GM19452 (cell line): Measurements from ENCODE around the gene STAG1.
"Not testable (repeated sequence)": the region's sequence is repeated elsewhere in the genome, so short reads cannot be mapped to it uniquely, and the experiment has no call there.

Experiments used
- ATAC-seq: cut with Tn5 transposase; IDR thresholded peaks from one replicate; pipeline ENCODE4 v1.9.1; 2021; ENCODE audit not compliant: unreplicated experiment

The STAG1 gene

GRCh38 chr3:136336329-136337100 is 415.7 kb downstream of the STAG1 start:
- ATAC-seq = no peak

DNA sequence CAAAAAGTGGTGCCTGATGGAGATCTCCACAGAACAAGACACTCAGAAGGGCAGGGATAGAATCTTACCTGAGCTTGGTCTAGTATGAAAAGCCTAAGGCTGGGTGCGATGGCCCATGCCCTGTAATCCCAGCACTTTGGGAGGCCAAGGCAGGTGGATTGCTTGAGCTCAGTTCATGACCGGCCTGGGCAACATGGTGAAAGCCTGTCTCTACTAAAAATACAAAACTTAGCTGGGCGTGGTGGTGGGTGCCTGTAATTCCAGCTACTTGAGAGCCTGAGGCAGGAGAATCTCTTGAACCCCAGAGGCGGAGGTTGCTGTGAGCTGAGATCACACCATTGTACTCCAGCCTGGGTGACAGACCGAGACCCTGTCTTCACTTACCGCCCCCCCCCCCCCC is 417.5 kb downstream of the STAG1 start:
- ATAC-seq = not testable (repeated sequence)

GRCh38 chr3:136334209-136334608 is 418.0 kb downstream of the STAG1 start:
- no peak for ATAC-seq

DNA sequence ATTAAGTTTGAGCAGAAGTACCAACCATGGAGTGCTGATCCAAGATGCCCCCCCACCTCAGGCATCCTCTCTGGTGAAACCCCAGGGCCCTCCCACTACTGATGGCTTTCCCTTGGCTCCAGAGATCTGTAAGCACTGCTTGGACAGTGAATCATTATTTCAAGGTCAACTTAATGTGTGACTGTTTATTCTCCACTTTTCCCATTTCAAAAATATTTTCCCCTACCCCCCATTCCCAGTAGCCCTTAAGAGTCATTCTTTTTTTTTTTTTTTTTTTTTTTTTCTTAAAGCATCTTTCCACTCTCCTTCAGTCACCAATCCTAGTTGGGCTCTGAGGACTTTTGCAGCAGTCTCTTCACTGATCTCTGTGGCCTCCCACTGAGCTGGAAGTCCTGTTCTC is 419.4 kb downstream of the STAG1 start:
- no peak for ATAC-seq

DNA sequence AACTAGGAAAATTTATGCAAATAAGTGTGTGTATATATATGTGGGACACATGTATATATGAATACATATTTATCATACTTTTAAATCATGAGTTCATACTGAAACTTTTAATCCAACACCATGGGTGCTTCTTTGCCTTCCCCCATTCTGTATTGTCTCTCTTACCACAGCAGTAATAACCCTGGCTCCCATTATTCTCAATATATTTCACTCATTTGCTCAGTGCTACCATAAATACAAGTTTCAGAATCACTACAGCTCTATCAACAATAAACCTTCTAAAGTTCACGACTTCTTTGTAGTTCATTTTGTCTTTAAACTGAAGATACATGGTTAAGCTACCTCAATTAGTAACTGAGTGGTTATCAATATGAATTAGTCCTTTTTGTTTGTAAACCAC is 419.9 kb downstream of the STAG1 start:
- no peak for ATAC-seq

DNA sequence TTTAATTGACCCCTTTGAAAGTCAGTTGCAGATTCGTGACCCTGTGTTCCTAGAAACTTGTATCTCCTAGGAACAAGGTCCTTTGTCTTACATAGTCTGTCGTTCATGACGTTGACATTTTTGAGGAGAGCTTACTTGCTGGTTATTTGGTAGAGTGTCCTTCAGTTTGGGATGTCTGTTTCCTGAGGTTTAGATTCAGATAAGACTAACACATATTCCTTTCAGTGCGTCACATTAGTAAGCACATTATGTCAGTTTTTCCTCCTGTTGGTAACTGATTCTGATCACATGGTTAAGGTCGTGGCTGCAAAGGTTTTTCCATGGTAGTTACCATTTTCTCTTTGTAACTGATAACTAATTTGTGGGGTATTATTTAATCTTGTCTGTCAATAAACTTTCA is 421.3 kb downstream of the STAG1 start:
- no peak for ATAC-seq

- ATAC-seq = no peak
Observed at GRCh38 chr3:136329593-136329992, 422.6 kb downstream of the STAG1 start.

DNA sequence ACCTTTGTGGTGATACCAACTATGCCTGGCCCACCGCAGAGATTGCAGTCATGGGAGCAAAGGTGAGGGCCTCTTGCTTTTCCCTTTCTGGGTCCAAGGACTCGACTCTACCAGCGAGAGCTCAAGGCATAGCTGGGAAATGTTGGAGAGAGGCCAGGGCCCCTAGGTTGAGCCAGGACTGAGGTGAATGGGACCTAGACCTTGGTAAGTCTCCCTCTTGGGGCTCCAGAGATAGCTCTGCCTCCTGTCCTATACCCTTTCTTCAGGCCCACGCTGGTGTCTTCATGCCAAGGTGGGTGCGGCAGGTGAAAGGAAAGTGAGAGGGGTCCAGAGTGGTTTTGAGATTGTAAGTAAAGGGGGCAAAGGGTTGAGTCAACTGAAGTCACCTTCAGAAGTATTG is 424.5 kb downstream of the STAG1 start:
- no peak for ATAC-seq

DNA sequence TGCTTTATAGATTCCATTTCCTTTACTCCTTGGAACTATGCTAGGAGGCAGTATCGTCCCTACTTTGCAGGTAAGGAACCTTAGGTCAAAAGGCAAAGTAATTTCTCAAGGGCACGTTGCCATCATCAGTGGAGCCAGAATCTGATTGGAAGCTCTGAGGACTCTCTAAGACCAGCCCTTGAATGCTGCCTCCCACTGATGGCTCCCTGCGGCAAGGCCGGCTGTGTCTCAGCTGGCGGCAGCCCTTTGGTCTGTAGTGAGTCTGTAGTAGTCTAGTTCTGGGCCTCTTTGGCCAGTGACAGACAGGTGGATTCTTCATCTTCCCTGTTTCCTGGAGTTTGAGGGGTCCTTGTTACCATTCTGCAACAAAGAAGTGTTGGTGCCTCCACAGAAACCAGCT is 425.9 kb downstream of the STAG1 start:
- no peak for ATAC-seq

DNA sequence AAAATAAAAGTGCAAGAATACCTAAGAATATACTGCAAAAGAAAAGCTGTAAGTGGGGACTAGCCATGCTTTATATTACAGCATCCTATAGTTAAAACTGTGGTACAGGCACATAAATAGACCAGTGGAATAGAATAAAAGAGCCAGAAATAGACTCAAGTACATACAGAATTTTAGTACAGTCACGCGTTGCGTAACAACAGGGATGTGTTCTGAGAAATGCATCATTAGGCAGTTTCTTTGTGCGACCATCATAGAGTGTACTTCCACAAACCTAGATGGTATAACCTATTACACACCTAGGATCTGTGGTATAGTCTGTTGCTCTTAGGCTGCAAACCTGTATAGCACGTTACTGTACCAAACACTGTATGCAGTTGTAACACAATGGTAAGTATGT is 440.2 kb downstream of the STAG1 start:
- ATAC-seq = no peak

DNA sequence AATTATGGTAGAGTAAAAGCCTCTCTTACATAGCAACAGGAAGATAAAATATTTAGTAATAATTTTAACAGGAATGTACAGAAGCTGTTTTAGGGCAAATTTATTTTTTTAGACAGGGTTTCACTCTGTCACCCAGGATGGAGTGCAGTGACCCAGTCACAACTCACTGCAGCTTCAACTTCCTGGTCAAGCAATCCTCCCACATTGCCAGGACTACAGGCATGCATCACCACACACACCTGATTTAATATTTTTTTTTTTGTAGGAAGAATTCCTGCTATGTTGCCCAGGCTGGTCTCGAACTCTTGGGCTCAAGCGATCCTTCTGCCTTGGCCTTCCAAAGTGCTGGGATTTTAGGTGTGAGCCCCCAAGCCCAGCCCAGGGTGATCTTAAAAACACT is 440.9 kb downstream of the STAG1 start:
- ATAC-seq = no peak

- ATAC-seq = no peak
Observed at GRCh38 chr3:136305879-136306278, 446.3 kb downstream of the STAG1 start.

- no peak for ATAC-seq
Observed at GRCh38 chr3:136300444-136300843, 451.7 kb downstream of the STAG1 start.

DNA sequence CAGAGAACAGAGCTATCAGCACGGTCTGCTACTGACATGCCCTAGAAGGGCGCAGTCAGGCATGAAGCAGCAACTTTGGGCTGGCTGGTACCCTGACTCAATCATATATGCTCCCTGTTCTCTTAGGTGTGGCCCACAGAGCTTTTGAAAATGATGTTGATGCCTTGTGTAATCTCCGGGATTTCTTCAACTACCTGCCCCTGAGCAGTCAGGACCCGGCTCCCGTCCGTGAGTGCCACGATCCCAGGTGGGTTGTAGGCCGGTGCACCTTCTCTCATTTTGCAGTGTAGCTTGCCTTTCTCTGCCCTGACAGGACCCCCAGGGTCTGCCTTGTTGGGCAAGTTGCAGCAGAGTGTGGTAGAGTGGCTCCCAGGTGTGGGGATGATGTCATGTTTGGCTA is 454.4 kb downstream of the STAG1 start:
- no peak for ATAC-seq

DNA sequence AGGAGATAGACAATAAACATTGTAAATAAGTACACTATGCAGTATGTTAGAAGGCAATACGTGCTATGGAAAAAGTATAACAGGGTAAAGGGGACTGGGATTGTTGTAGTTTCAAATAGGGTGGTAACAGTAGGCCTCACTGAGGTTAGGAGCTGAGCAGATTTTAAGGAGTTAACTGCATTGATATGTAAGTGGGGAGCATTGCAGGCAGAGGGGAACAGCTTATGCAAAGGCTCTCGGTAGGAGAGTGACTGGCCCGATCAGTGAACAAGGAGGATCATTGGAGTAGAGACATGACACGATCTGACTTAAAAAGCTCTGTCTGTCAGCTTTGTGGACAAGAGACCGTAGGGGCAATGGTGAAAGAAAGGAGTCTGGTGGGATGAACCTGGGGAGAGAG is 455.2 kb downstream of the STAG1 start:
- ATAC-seq = no peak

DNA sequence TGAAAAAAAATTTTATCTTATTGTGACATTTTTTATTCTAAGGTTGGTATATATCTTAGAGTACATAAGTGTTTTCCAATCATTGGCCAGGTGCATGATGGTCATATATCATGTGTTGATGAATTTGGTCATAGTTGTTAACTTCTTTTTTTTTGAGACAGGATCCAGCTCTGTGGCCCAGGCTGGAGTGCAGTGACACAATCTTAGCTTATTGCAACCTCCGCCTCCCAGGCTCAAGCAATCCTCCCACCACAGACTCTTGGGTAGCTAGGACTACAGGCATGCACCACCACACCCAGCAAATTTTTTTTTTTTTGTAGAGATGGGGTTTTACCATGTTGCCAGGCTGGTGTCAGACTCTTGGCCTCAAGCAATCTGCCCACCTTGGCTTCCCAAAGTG is 458.0 kb downstream of the STAG1 start:
- no peak for ATAC-seq

DNA sequence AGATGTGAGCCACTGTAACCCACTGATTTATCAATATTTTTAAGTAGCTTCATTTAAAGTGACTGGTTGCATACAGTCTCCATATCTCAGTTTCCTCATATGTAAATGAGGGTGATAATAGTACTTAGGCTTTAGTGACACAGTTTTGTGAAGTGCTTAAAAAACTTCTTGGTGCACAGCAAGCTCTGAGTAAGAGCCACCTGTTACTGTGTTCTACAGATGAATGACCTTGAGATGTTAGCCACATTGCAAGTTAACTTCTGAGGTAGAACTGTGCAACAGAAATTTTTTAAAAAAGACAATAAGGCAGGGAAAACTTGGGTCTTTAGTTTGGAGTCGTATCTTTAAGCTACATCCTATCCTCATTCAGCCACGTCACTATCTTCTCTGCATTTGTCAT is 458.9 kb downstream of the STAG1 start:
- ATAC-seq = no peak

DNA sequence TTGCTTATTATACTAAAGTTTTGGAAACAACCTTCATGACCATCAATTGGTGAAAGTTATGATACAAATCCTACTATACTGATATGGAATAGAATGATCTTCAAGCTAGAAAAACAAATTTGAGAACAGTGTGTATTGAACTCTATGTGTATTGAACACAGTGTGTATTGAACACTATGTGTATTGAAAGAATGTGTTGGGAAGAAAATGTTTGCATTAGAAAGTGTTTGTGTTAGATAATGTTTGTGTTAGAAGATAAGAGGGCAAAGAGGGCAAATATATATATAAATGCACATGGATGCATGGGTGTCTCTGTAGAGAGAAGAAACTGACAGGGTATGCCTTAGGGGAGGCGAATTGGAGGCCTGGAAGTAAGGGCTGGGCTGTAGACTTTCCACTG is 459.7 kb downstream of the STAG1 start:
- ATAC-seq = no peak

GRCh38 chr3:136291302-136291701 is 460.9 kb downstream of the STAG1 start:
- ATAC-seq = no peak
